Chondrocyte (in vitro differentiated cells): ENCODE data around the gene ETV7. TPM values are rescaled to one million over a fixed set of nuclear protein-coding genes. Genes with fewer than 3 reads are reported as not detected.

Experiments
- DNase-seq: peaks from one replicate; pipeline ENCODE4 v3.0.0; 2021; ENCODE audit warnings: mixed read lengths, low spot score
- H3K27ac Mint-ChIP-seq: one replicate; pipeline ENCODE4 v1.8.0; 2021; ENCODE audit warnings: mild to moderate bottlenecking, moderate library complexity, mixed read lengths; ENCODE audit not compliant: unreplicated experiment
- H3K27me3 Mint-ChIP-seq: 2 replicates; pipeline ENCODE4 v1.8.0; 2021; ENCODE audit warnings: low read depth, mixed read lengths
- H3K36me3 Mint-ChIP-seq: 2 replicates; pipeline ENCODE4 v1.8.0; 2021; ENCODE audit warnings: low read depth, mixed read lengths
- H3K4me1 Mint-ChIP-seq: 2 replicates; pipeline ENCODE4 v1.8.0; 2021; ENCODE audit warnings: low read depth, mild to moderate bottlenecking, mixed read lengths
- H3K4me3 Mint-ChIP-seq: one replicate; pipeline ENCODE4 v1.8.0; 2021; ENCODE audit warnings: mild to moderate bottlenecking, moderate library complexity, mixed read lengths; ENCODE audit not compliant: unreplicated experiment
- H3K9me3 Mint-ChIP-seq: 2 replicates; pipeline ENCODE4 v1.8.0; 2021; ENCODE audit warnings: low read depth, mixed read lengths
- total RNA-seq: library from RNA; stranded (reverse); gene quantifications from 3 replicates; pipeline ENCODE4 v1.2.1, GENCODE V29; 2021
- TF ChIP-seq, protein P1 (sequence below): fragments of 200-600 bp; sonication (generic); IDR thresholded peaks from 2 replicates; pipeline ENCODE4 v1.5.0; 2021; ENCODE audit warnings: antibody characterized with exemption, mild to moderate bottlenecking, moderate library complexity

ETV7 gene
- total RNA-seq, 1 donor from 2014 or later = not detected

DNA sequence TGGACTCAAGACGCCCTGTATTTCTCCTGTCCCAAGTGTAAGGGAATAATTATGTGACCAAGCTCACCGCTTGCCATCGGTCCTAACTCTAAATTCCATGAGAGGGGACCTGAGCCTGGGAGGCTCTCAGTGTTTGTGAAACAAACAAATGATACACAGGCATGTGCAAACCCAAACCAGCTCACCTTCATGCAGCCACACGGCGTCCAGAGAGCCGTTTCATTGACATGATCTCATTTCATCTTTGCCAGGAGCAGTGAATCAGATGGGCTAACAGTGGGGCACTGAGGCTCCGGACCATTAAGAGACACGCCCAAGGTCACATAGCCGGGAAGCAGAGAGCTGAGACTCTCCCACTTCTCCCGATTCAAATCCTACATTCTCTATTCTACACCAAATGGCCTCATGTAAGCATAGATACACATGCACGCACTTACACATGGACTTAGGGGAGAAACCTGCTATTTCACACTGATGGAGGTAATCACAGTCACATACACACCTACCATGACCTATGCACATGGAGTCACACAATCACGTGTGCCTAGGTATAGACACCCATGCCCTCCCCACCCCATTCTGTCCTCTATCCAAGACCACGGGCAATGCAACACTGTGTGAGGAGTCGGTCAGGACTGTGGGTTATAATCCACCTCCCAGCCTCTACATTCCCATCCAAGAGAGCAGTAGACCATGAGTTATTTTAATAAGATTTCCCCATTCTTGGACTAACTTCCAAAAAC, 51.8 kb downstream of the ETV7 start:
- Mint-ChIP-seq H3K4me1 (peaks cover 5% of the 10 kb centered on the region), H3K36me3 (no peaks in the 10 kb centered on the region), H3K27ac (no peak overlapping the region), H3K27me3 (peaks cover 64% of the 10 kb centered on the region), H3K9me3 (no peaks in the 10 kb centered on the region), H3K4me3 (no peak overlapping the region)
- no peak for DNase-seq
- TF ChIP-seq, protein P1, sequence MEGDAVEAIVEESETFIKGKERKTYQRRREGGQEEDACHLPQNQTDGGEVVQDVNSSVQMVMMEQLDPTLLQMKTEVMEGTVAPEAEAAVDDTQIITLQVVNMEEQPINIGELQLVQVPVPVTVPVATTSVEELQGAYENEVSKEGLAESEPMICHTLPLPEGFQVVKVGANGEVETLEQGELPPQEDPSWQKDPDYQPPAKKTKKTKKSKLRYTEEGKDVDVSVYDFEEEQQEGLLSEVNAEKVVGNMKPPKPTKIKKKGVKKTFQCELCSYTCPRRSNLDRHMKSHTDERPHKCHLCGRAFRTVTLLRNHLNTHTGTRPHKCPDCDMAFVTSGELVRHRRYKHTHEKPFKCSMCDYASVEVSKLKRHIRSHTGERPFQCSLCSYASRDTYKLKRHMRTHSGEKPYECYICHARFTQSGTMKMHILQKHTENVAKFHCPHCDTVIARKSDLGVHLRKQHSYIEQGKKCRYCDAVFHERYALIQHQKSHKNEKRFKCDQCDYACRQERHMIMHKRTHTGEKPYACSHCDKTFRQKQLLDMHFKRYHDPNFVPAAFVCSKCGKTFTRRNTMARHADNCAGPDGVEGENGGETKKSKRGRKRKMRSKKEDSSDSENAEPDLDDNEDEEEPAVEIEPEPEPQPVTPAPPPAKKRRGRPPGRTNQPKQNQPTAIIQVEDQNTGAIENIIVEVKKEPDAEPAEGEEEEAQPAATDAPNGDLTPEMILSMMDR = no peak

DNA sequence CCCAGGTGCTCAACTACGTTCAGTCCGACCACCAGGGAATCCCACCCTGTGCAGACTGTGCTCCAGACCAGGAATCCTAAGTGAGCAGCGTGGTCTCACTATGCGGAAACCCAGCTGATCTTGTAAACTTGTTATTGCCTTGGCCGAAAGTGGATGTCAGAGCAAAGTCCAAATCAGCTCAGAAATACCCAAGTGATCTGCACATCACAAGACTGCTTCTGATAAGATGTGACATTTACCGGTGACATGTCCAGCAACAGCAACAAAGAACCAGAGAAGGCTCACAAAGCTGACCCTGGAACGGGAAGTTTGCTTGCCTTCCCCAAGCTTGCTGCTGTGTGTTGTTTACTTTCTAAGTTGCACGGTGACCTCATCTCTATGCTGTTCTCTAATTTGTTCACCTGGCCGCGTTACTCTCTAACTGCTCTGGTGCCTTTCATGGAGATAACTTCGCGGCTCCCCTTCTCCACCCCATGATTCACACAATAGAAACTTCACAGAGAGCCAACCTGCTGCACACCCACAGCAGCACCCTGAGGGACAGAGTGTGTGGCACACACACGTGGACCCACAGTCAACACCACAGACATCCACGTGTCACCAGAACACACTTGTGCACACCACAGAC, 52.5 kb downstream of the ETV7 start:
- DNase-seq = no peak
- no peak overlapping the region for H3K4me3 Mint-ChIP-seq
- H3K36me3 Mint-ChIP-seq = no peaks in the 10 kb centered on the region
- no peaks in the 10 kb centered on the region for H3K9me3 Mint-ChIP-seq
- no peak overlapping the region for H3K27ac Mint-ChIP-seq
- H3K4me1 Mint-ChIP-seq = peaks cover 3% of the 10 kb centered on the region
- H3K27me3 Mint-ChIP-seq = peaks cover 58% of the 10 kb centered on the region
- TF ChIP-seq, protein P1 = no peak

DNA sequence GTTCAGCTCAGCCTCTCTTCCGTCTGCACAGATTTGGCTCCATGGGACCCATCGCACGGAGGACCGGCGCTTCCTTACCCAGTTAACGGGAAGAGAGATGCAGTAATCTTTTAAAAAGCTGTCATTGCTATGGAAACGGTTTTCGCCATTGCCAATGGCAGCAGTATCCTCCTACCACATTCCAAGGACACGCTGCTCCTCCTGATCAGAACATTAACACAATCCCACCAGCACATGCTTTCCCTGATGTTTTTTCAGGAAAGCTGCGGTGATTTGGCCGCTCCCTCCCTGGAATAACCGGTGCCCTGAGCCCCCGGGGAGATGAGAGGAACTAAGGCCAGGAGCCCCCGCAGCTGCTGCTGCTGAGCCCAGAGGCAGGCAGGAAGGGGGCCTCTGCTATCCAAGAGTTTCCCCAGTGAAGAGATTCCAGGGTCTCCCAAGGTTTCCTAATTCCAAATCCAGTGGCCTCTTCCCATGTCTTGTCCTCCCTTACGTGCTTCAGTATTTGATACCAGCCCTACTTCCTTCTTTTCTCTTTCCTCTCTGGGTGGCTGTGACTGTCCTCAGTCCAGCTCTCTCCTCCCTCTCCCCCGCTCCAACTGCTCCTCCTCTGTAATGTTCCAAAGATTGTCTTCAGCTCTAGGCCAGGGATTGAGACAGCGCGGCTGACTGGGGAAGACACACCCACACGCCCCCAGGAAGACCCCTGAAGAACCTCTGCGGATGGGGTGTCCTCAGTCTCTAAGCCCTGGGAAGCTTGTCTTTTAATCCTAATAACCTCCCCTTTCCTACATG, 53.3 kb downstream of the ETV7 start:
- no peak overlapping the region for H3K4me3 Mint-ChIP-seq
- TF ChIP-seq, protein P1 = no peak
- H3K4me1 Mint-ChIP-seq = peaks cover 3% of the 10 kb centered on the region
- no peaks in the 10 kb centered on the region for H3K36me3 Mint-ChIP-seq
- DNase-seq = no peak
- peaks cover 56% of the 10 kb centered on the region for H3K27me3 Mint-ChIP-seq
- no peak overlapping the region for H3K27ac Mint-ChIP-seq
- H3K9me3 Mint-ChIP-seq = no peaks in the 10 kb centered on the region

DNA sequence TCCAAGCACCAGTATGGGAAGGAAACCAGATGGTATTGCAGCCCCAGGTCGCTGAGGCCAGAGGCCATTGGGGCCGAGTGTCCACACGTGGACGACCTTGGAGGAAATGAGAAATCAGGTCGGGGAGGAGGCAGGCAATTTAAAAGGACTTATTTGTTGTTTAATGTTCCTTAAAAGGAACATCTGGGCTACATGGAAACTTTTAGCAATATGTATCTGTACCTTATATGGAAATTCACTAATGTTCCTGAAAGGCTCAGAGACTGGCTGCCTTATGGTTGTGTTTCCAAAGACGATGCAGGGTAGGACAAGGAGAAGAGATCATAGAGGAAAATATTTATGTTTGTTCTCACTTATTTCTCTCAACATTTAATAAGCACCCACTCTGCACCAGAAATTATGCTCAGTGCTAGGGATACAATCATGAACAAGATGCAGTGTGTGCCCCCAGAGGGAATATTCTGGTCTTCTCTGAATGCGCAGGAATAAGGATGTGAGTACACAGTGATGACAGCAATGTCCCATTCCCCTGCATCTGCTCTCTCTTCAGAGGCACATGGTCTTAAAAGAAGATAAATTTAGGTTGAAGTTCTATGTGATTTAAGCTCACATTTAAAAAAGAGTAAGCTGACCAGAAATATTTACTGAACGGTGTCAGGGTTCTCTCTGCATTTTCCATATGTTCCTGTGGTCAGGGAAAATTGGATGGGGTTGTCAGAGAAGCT, 54.1 kb downstream of the ETV7 start:
- Mint-ChIP-seq H3K27me3 (peaks cover 60% of the 10 kb centered on the region), H3K4me1 (peaks cover 3% of the 10 kb centered on the region), H3K4me3 (no peak overlapping the region), H3K27ac (no peak overlapping the region), H3K36me3 (no peaks in the 10 kb centered on the region), H3K9me3 (no peaks in the 10 kb centered on the region)
- no peak for DNase-seq
- TF ChIP-seq, protein P1 = no peak

DNA sequence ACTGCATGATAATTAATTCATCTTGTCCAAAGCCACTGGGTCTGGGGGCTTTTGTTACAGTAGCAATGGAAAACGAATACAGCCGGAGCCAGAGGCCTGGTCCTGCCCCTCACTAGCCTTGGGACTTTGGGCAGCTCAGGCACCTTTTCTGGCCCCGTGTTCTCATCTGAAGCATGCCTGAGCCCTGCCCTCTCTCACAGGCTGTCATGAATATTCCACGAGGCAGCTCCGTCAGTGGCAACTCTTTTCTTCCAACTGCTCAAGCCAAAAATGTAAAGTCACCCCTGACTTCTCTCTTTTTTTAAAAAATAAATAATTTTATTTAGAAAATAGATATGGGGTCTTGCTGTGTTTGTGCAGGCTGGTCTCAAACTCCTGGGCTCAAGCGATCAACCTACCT, 56.1 kb downstream of the ETV7 start:
- H3K36me3 Mint-ChIP-seq = no peaks in the 10 kb centered on the region
- H3K4me3 Mint-ChIP-seq = no peak overlapping the region
- H3K4me1 Mint-ChIP-seq = peaks cover 3% of the 10 kb centered on the region
- H3K9me3 Mint-ChIP-seq = no peaks in the 10 kb centered on the region
- peaks cover 59% of the 10 kb centered on the region for H3K27me3 Mint-ChIP-seq
- TF ChIP-seq, protein P1 = no peak
- no peak overlapping the region for H3K27ac Mint-ChIP-seq
- no peak for DNase-seq
